ENCODE results near the gene MFSD11. TPM values are rescaled to one million over a fixed set of nuclear protein-coding genes. Genes with fewer than 3 reads are reported as not detected.

The MFSD11 gene
- total RNA-seq, 2 donors from 2014 or later, result 49.7 to 52.3 TPM

GRCh38 chr17:76748657-76749056 is 10.7 kb downstream of the MFSD11 start:
- TF ChIP-seq, protein P1, sequence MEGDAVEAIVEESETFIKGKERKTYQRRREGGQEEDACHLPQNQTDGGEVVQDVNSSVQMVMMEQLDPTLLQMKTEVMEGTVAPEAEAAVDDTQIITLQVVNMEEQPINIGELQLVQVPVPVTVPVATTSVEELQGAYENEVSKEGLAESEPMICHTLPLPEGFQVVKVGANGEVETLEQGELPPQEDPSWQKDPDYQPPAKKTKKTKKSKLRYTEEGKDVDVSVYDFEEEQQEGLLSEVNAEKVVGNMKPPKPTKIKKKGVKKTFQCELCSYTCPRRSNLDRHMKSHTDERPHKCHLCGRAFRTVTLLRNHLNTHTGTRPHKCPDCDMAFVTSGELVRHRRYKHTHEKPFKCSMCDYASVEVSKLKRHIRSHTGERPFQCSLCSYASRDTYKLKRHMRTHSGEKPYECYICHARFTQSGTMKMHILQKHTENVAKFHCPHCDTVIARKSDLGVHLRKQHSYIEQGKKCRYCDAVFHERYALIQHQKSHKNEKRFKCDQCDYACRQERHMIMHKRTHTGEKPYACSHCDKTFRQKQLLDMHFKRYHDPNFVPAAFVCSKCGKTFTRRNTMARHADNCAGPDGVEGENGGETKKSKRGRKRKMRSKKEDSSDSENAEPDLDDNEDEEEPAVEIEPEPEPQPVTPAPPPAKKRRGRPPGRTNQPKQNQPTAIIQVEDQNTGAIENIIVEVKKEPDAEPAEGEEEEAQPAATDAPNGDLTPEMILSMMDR (IDR thresholded peaks at IDR 0.05), result no peak
- DNase-seq (ENCODE audit: low spot score), result no peak
- no peak overlapping the region for H3K4me3 ChIP-seq
- no peaks in the 10 kb centered on the region for H3K27me3 ChIP-seq (replicated peaks; ENCODE audit: insufficient read depth)
- H3K9me3 ChIP-seq, result no peaks in the 10 kb centered on the region
- H3K4me1 ChIP-seq (ENCODE audit: control insufficient read depth in 1 of 2, low read depth in 2 of 2), result no peaks in the 10 kb centered on the region
- no peak overlapping the region for H3K27ac ChIP-seq
- no peak for ATAC-seq (ENCODE audit: insufficient number of reproducible peaks, low FRiP score, low read depth)
- peaks cover 35% of the 10 kb centered on the region for H3K36me3 ChIP-seq

GRCh38 chr17:76751416-76751993 is 13.6 kb downstream of the MFSD11 start:
- H3K4me3 ChIP-seq, result no peak overlapping the region
- TF ChIP-seq, protein P1 (IDR thresholded peaks at IDR 0.05), result no peak
- no peaks in the 10 kb centered on the region for H3K4me1 ChIP-seq (ENCODE audit: control insufficient read depth in 1 of 2, low read depth in 2 of 2)
- no peak for DNase-seq (ENCODE audit: low spot score)
- no peak for ATAC-seq (ENCODE audit: insufficient number of reproducible peaks, low FRiP score, low read depth)
- H3K27ac ChIP-seq, result no peak overlapping the region
- no peaks in the 10 kb centered on the region for H3K9me3 ChIP-seq
- H3K36me3 ChIP-seq, result peaks cover 26% of the 10 kb centered on the region
- no peaks in the 10 kb centered on the region for H3K27me3 ChIP-seq (replicated peaks; ENCODE audit: insufficient read depth)

GRCh38 chr17:76752006-76752405 is 14.1 kb downstream of the MFSD11 start:
- H3K27me3 ChIP-seq (replicated peaks; ENCODE audit: insufficient read depth), result no peaks in the 10 kb centered on the region
- no peaks in the 10 kb centered on the region for H3K9me3 ChIP-seq
- TF ChIP-seq, protein P1 (IDR thresholded peaks at IDR 0.05), result no peak
- ATAC-seq (ENCODE audit: insufficient number of reproducible peaks, low FRiP score, low read depth) (no peak), DNase-seq (ENCODE audit: low spot score) (no peak)
- peaks cover 22% of the 10 kb centered on the region for H3K36me3 ChIP-seq
- no peak overlapping the region for H3K4me3 ChIP-seq
- no peak overlapping the region for H3K27ac ChIP-seq
- no peaks in the 10 kb centered on the region for H3K4me1 ChIP-seq (ENCODE audit: control insufficient read depth in 1 of 2, low read depth in 2 of 2)

- Histone ChIP-seq H3K36me3 (peaks cover 16% of the 10 kb centered on the region), H3K27ac (no peak overlapping the region)
Observed at GRCh38 chr17:76753061-76753961, 15.4 kb downstream of the MFSD11 start.

DNA sequence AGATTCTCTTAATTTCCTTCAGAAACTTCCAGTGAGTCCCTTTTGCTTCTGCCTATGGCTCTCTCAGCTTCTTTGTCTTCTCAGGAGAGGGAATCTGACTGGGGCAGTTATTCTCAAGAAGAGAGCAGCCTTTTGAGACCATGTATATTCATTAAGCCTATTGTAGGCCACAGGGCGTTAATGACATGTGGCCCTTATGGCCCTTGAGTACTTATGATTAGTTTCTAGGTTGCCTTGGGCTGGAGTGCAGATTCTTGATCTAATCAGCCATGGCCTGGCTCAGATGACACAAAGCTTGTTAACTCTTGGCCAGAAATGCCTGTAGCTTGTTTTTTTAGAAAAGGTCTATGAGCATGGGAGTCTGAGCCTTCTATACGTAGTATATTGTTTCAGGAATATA is 17.4 kb downstream of the MFSD11 start:
- no peaks in the 10 kb centered on the region for H3K4me1 ChIP-seq (ENCODE audit: control insufficient read depth in 1 of 2, low read depth in 2 of 2)

More at GRCh38 chr17:76753061-76753961, 15.4 kb downstream of the MFSD11 start:
- no peaks in the 10 kb centered on the region for H3K4me1 ChIP-seq (ENCODE audit: control insufficient read depth in 1 of 2, low read depth in 2 of 2)
- no peak overlapping the region for H3K4me3 ChIP-seq
- no peaks in the 10 kb centered on the region for H3K9me3 ChIP-seq
- ATAC-seq (ENCODE audit: insufficient number of reproducible peaks, low FRiP score, low read depth), result no peak
- DNase-seq (ENCODE audit: low spot score), result no peak
- H3K27me3 ChIP-seq (replicated peaks; ENCODE audit: insufficient read depth), result no peaks in the 10 kb centered on the region
- TF ChIP-seq, protein P1 (IDR thresholded peaks at IDR 0.05), result no peak

More for the DNA sequence above, 17.4 kb downstream of the MFSD11 start:
- Histone ChIP-seq H3K27ac (no peak overlapping the region), H3K36me3 (peaks cover 16% of the 10 kb centered on the region), H3K9me3 (no peaks in the 10 kb centered on the region), H3K4me3 (no peak overlapping the region), H3K27me3 (replicated peaks; ENCODE audit: insufficient read depth) (no peaks in the 10 kb centered on the region)
- DNase-seq (ENCODE audit: low spot score), result no peak
- TF ChIP-seq, protein P1 (IDR thresholded peaks at IDR 0.05), result no peak
- no peak for ATAC-seq (ENCODE audit: insufficient number of reproducible peaks, low FRiP score, low read depth)

Measured in thoracic aorta (tissue), 2 donors.